GM18870 (cell line): ENCODE measurements around the gene OR11A1.

Source experiments
- ATAC-seq: cut with Tn5 transposase; IDR thresholded peaks from one replicate; pipeline ENCODE4 v1.9.1; 2021; ENCODE audit warnings: moderate library complexity; ENCODE audit not compliant: unreplicated experiment

Gene OR11A1

DNA sequence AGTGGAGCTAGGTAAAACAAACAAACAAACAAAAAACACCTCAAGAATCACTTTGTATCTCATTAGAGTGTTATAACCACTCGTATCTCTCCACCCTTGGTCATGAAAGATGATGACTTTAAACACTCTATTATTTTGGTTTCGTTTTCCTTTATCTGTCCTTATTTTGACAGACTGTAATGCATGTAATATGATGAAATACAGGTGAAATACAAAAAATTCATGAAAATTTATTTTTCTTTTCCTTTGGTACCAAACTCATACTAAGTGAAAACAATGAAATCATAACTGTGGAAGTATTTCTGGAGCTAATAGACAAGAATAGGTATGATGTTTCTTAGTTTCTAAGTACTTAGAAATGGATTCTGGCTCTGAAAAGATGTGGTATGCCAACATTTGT is 57.3 kb downstream of the OR11A1 start:
- no peak for ATAC-seq

DNA sequence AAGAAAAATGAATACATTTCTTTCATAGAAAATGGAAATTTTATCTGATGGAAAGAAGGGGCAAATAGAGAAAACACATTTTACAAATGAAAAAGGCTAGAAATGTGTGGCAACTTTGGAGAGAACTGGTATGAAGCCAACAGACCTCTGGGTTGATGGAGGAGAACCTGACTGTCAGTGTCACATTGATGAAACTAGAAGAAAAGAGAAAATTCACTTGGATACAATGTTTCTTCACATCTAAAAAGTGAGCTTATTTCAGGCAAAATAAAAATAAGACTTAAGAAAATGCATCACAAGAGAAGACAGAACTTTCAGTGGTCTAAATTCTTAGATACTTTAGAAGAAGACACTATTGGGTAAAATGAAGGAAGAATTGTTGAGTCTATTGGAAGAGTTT is 61.5 kb downstream of the OR11A1 start, which contains the start of gene OR12D2:
Gene OR12D2, plus strand, starts transcription at position 301 of the 400 bp plus-strand sequence. CDS start 1,069 bp downstream, outside the sequence.
- no peak for ATAC-seq

DNA sequence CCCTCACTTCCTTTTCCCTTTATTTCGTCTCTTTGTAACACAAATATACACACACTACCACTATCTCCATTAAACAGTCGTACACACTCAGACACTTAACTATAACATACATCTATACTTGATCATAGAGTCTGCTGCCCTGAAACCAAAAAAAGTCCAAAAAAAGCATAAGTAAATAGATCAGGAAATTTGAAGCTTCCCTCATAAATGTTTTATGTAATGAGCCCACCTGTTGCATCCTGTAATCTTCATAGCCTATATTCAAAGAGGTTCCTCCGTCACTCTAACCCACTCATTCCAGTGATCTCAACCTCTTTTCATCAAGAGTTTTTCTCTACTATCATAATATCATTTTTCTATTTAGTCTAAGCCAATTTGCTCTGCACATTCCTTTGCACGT is 68.3 kb downstream of the OR11A1 start:
- no peak for ATAC-seq

- no peak for ATAC-seq
Observed at GRCh38 chr6:29376003-29376402, 80.9 kb downstream of the OR11A1 start.
